ENCODE data around the gene POLR2M.

- TF ChIP-seq POLR2A (IDR thresholded peaks at IDR 0.05) (peak in 1 of 3 donors; percentile 22), CTCF (IDR thresholded peaks at IDR 0.05 in 8 of 11, conservative IDR thresholded peaks at IDR 0.05 in 3 of 11) (no peak), POLR2AphosphoS5 (IDR thresholded peaks at IDR 0.05) (peak; percentile 91 to 94 (median 93))
Observed at GRCh38 chr15:57706405-57707209, at the start of gene POLR2M.
